ENCODE measurements around the gene MINDY4.

GRCh38 chr7:30887464-30887872 lies 116.3 kb downstream of the MINDY4 start:
- TF ChIP-seq, protein P1, sequence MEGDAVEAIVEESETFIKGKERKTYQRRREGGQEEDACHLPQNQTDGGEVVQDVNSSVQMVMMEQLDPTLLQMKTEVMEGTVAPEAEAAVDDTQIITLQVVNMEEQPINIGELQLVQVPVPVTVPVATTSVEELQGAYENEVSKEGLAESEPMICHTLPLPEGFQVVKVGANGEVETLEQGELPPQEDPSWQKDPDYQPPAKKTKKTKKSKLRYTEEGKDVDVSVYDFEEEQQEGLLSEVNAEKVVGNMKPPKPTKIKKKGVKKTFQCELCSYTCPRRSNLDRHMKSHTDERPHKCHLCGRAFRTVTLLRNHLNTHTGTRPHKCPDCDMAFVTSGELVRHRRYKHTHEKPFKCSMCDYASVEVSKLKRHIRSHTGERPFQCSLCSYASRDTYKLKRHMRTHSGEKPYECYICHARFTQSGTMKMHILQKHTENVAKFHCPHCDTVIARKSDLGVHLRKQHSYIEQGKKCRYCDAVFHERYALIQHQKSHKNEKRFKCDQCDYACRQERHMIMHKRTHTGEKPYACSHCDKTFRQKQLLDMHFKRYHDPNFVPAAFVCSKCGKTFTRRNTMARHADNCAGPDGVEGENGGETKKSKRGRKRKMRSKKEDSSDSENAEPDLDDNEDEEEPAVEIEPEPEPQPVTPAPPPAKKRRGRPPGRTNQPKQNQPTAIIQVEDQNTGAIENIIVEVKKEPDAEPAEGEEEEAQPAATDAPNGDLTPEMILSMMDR (conservative IDR thresholded peaks at IDR 0.05 in 1 of 2, IDR thresholded peaks at IDR 0.05 in 1 of 2; ENCODE audit: low read depth in 1 of 2, low read length in 2 of 2) = no peak
- no peak for TF ChIP-seq EZH2 (IDR thresholded peaks at IDR 0.05; ENCODE audit: low read length, missing control alignments)
